GM21619 (cell line): ENCODE results near the gene IGSF5.

Source experiments
- ATAC-seq: cut with Tn5 transposase; IDR thresholded peaks from one replicate; pipeline ENCODE4 v1.9.1; 2021; ENCODE audit not compliant: unreplicated experiment

IGSF5 gene

DNA sequence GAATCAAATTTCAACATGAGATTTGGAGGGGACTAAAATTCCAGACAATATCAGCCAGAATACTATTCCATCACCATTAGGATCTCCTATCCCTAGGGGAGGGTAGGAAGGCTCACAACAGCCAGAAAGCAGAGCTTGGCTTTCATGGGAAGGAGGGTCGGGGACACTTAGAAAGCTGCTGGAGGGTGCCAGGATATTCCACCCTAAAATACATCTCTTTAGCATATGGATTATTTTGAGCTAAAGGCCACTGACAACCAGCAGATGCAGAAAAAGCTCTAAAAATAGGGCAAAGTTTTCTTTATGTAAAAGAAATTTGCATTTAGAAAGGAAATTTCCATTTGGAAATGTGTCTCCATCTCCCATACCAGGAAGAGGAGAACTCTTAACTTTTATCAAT, 68.0 kb downstream of the IGSF5 start:
- ATAC-seq, result no peak

DNA sequence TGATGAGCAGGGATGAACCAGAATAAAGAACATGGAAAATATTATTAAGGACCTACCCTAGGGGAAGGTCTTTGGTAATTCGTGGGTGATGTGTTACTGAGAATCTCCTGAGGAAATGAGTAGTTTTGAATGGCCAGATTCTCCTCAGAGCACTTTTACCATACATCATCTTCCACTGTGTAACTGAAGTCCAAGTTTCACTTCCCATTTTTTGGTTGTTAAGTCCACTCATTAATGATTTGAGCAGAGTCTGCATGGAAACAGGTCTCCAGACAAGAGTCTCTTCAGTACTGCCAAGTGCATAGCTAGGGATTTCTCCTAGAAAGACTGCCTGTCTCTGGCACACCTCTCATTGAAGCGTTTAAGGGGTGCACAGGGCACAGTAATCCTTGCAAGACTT, 73.6 kb downstream of the IGSF5 start:
- ATAC-seq, result no peak

DNA sequence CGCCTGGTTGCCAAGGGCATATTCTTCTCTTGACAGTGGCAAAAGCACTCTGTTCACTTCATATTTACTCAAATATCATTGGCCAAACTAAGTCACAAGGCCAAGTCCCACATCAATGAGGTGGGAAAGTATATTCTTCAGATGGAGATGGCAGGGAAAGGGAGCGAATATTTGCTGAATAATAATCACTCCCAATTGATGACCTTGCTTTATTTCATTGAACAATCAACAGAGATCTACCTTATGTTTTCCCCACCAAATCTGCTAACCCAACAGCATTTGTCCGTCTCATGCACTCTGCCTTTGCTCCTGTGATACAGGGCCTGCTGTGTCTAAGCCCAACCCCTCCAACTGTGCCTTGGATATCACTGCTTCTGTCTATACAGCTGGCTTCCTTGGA, 77.1 kb downstream of the IGSF5 start:
- no peak for ATAC-seq

DNA sequence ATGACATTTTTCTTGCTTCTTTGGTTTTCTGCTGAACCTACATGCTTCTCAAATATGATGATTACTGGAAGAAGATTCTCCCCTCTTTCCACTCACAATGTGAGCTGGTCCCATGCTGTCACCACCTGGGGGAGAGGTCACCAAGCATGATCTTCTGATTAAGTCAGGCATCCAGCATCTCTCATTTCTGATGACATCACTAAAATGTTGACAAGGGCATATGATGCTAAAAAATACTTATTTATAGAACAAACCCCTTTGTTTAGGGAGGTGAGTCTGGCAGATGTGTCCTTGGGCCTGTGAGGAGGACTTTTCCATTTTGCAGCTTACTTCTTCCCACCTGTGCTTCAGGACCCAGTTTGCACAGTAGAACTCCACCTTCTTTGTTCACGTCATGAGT, 80.3 kb downstream of the IGSF5 start:
- no peak for ATAC-seq

DNA sequence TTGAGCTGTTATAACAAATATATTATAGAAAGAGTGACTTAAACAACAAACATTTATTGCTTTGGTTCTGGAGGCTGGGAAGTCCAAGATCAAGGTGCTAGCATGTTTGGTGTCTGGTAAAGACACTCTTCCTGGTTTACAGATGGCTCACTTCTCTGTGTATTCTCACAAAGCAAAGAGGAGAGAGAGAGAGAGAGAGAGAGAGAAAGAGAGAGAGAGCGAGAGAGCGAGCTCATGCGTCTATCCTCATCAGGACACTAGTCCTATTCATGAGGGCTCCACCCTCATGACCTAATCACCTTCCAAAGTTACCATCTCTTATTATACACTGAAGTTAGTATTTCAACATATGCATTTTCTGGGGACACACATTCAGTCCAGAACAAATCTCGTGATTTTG, 89.6 kb downstream of the IGSF5 start:
- no peak for ATAC-seq

DNA sequence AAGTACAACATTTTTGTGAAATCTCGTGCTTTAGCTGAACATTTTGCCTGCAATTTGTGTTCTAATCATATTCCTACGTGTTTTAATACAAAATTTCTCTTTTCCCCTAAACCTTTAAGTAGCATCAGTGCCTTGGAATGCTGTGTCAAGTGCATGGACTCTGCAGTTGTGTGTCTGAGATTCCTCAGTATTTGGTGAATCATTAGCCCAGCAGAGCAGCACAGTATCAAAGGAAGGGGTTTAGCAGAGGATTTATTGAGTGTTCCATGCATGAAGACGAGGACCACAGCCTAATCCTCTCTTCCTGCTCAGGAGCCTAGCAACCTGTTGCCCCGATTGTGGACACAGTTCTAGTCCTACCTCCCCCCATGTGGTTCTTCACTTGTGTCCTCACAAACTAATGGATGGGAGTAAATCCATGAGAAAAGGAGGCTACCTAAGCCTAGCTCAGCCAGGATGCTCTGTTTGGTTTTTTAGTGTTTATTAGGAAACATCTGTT, 92.9 kb downstream of the IGSF5 start:
- no peak for ATAC-seq

DNA sequence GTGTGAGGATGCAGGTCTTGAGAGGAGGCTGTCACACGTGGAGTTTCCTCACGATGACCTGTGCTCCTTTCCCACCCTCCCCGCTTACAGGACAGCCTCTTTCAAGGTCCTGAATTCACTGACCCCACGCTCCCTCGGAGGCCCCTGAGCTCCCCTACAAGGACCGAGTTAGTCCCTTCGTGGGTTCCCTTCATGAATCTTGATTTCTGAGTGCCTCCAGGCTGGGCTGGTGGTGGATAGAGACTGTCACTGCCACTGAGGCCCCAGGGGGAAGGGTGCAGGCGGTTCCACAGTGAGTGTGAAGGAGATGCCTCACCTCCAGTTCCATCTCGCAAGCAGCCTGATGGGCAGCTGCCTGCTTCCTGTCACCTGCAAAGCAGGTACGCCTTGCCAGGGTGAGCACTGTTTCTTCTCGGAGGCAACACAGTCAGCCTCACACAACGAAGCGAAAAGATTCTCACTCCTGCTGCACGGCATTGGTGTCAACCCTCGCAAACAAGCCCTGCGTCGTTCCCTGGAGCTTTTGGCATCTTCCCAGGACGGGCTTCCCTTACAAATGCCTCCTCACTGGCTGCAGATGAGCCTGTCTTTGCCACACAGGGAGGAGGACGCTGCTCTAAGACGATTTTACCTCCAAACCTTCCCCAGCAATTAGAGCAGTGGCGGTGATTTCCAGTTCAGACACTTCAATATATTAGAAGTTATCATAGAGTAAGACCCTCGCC, 95.6 kb downstream of the IGSF5 start:
- ATAC-seq, result no peak

DNA sequence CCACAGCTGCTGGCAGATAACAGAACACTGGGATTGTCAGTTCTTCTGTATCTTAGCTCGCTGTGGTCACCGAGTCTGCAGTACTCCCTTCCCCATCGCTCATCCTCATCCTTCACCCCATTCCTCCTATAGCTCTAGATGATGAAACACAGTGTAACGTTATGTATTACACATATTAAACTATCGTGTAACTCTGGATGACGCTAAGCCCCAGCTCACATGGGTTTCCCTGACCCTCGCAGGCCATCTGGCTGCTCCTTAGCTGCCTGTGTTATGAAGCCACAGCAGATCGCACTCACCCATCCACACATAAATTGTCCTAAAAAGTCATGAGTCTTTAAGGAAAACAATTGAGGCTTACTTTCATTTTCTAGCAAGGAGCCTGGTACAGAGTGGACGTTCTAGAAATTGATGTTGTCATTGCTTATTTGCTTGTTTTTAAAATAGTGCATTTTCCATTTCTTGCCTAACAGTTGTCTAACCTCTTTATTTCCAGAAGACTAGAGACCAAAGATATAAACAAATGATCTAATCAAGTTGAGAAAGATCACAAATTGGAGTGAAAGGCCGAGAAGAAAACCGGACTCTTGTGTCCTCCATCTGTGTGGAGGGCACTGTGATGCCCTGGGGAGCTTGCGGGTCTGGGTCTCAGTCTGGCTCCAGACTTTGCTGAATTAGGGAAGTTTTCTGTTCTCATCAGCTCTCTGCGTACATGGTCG, 97.9 kb downstream of the IGSF5 start:
- no peak for ATAC-seq

DNA sequence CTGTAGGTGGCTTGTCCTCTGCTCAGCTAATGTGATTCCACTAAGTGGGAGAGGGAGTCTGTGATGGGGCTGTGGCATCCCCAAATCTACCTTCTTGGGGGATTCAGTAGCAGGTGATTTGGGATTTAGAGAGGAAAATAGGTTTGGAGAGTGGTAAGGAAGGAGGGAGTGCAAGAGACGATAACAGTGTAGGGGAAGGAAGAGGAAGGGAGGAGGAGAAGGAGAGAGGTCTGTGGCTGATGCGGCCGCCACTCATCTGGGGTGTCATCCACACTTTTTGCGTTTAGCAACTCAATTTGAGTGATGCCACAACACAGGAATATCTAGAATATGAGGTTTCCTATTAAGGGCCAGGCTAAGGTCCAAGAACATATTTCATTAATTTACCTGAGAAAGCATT, 98.5 kb downstream of the IGSF5 start:
- ATAC-seq, result no peak

DNA sequence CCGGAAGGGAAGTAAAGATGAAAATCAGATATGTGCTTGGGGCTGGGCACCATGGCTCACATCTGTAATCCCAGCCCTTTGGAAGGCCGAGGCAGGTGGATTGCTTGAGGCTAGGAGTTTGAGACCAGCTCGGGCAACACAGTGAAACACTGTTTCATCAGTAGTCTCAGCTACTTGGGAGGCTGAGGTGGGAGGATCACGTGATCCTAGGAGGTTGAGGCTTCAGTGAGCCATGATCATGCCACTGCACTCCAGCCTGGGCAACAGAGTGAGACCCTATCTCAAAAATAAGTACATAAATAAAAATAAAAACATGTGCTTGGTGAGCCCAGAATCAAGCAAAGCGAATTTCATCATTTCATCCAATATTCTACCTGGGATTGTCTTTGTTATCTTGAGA, 98.9 kb downstream of the IGSF5 start:
- ATAC-seq, result no peak

DNA sequence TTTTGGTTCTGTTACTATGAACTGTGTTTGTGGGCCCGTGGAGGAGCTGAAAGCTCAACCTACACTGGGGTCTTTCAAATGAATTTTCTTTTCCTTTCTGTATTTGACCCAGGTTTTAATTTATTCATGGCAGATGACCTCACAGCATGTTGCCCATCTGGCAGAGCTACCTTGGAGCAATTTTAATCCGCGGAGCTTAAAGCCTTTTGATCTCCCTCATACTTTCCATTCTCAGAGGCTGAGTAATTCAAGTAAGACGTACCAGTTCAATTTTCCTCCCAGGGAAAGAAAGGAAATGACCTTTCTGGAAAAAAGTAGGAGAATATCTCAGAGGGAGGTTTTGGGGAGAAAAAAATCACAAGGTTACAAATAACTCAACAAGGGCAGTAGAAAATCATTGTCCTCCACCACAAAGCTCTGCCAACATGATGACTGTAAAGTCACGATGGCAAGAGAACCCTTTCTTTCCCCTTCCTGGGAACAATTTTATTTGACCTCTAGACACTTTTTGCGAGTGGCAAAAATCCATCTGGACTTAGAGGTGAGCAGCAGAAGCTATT, 100.7 kb downstream of the IGSF5 start:
- ATAC-seq, result no peak

DNA sequence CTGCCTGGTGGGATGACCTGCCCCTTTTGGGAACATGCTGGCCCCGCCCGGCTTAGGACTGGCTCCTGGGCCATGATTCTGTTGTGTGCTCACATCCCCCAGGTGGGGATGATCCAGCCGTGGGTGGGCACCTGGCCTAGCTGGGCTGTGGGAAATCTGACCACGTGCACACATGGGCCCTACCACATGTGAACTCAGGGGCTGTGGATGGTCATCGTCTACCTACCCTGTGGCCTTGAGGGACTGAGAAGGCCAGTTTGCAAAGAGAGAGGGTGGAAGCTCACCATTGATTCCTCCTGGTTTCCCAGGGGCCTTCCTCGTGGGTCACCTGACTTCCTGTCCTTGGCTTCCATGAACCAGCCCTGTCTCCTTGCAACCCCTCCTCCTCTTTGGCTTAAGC, 102.9 kb downstream of the IGSF5 start:
- no peak for ATAC-seq

DNA sequence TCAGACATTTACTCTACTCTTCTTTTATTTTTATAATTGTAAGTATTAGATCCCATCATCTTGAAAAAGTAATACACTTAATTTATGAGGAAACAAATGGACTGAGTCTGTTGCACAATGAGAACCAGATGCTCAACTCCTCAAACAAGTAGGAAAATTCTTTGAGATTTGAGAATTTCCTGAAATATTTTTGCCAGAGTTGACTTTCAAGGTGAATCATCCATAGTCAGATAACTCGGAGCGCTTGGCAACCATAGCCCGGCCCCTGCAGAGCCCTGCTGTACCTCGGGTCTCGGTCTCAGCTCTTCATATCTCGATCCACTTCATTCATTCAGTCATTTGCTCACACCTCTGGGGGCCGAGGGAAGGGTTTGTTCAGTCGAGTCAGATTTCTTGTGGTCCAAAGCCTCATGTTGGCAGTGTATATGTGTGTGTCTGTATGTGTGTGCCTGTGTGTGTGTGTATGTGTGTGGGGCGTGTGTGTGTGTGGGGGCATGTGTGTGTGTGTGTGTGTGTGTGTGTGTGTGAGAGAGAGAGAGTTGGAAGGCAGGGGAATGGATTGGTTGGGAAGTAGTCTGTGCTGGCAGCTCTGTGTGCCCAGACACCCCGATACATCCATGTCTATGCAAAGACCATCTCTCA, 104.2 kb downstream of the IGSF5 start:
- ATAC-seq, result no peak

DNA sequence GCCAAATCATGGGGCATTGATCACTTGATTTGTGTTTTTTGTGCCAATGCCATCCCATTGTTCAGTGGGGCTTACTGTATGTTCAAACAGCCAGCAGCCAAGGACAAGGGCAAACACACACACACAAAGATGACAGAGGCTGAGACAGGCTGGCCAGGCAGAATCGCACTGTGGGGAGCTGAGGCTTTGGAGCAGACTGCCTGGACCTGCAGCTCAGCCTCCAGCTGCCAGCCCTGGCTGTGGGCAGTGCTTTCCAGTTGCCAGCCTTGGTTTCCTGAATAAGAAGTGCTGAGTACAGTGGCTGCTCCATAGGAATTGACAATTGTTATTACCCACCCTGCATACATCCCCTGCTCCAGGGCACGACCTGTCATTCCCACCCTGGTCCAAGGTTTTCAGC, 105.3 kb downstream of the IGSF5 start:
- ATAC-seq, result no peak

DNA sequence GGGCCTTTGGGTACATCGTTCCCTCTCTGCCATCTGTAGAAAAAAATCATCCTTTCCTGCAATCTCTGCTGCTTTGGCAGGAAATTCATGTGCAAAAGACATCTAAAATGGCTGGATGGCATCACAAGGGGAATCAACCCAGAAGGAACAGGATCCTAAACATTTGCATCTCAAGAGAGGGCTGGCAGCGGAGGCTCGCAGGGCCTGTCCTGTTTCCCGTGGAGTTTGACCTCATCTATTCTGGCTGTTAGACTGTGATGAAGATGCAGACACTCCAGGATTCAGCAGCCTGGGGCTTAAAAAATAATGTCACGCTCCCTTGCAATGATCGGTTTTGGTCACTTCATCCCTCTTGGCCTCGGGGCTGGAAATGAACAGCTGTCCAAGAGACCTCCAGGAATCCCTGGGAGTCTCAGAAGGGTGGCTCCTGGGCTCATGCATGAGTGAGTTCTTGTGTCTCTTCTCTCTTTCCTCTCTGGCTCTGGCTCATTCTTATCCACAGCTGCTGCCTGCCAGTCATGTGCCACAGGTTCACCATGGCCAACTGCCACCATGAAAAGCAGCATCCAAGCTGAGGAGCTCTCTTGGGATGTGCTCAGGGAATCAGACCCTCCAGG, 106.1 kb downstream of the IGSF5 start:
- no peak for ATAC-seq
